Stomach (tissue), 9 donors: ENCODE measurements around the gene TBC1D16. TPM values are rescaled to one million over a fixed set of nuclear protein-coding genes. Genes with fewer than 3 reads are reported as not detected.

Source experiments
- DNase-seq, 2 donors: peaks; one replicate each; pipeline versions ENCODE4 v3.0.0 to v3.0.0-alpha.2; 2013 to 2019
- H3K27ac ChIP-seq, 5 donors: fragments of 200-600 bp in 4 of 5; sonication (generic) in 4 of 5; one replicate each; pipeline ENCODE4 v1.5.1; 2013 to 2019; ENCODE audit warnings: mild to moderate bottlenecking in 1 of 5, moderate library complexity in 1 of 5
- H3K27me3 ChIP-seq, 3 donors: fragments of 200-600 bp; sonication (generic); one replicate each; pipeline ENCODE4 v1.5.1; 2017 to 2019; ENCODE audit warnings: mixed run types in 1 of 3
- H3K36me3 ChIP-seq, 4 donors: fragments of 200-600 bp; sonication (generic); 1 replicate in 3 of 4; 2 replicates in 1 of 4; pipeline ENCODE4 v1.5.1; 2016 to 2019
- H3K4me1 ChIP-seq, 4 donors: fragments of 200-600 bp; sonication (generic); one replicate each; pipeline ENCODE4 v1.5.1; 2016 to 2019
- H3K4me3 ChIP-seq, 4 donors: fragments of 200-600 bp; sonication (generic) in 3 of 4; one replicate each; pipeline ENCODE4 v1.5.1; 2016 to 2019; ENCODE audit warnings: mild to moderate bottlenecking in 1 of 4
- H3K9me3 ChIP-seq, 4 donors: fragments of 200-600 bp; sonication (generic); one replicate each; pipeline ENCODE4 v1.5.1; 2016 to 2019
- CTCF ChIP-seq, 7 experiments: fragments of 450-650 bp in 4 of 7; fragments of 200-600 bp in 3 of 7; sonication (generic) in 3 of 7; IDR thresholded peaks; one replicate each; pipeline ENCODE4 v1.5.1; 2016 to 2019; ENCODE audit warnings: antibody characterized with exemption in 7 of 7, control low read depth in 2 of 7, mild to moderate bottlenecking in 1 of 7
- EP300 ChIP-seq: sonication (generic); formaldehyde crosslinking; IDR thresholded peaks from one replicate; pipeline ENCODE4 v1.6.1; 2017; ENCODE audit warnings: antibody characterized with exemption
- POLR2A ChIP-seq, 4 donors: fragments of 450-650 bp; IDR thresholded peaks; one replicate each; pipeline ENCODE4 v1.6.1; 2016; ENCODE audit warnings: antibody characterized with exemption in 4 of 4, control low read depth in 2 of 4, mild to moderate bottlenecking in 1 of 4, moderate library complexity in 1 of 4
- POLR2AphosphoS5 ChIP-seq, 3 donors: sonication (generic); formaldehyde crosslinking; IDR thresholded peaks; one replicate each; pipeline ENCODE4 v1.6.1; 2016; ENCODE audit warnings: antibody characterized with exemption in 3 of 3
- WGBS, 5 donors: extraction: QIAGEN DNeasy Blood & Tissue Kit in 3 of 5; methylation state at CpG; one replicate each; pipeline versions ENCODE4 v1.1.5 to v1.1.7; 2013 to 2018; 5-methylcytosine and 5-hydroxymethylcytosine counted together
- intact Hi-C: fragments of 100-400 bp; cut with DNase I; formaldehyde crosslinking; loops from one replicate; pipeline ENCODE4 v1.15.1; 2023; ENCODE audit warnings: low total_unique reads
- polyA plus RNA-seq, 3 donors: library from polyadenylated mRNA; stranded (reverse); fragments of 200-250 nt; gene quantifications; one replicate each; pipeline ENCODE4 v1.2.3, GENCODE V29; 2013
- total RNA-seq, 5 donors: library from RNA; depleted of rRNA; stranded (reverse); fragments of >200 nt; gene quantifications; one replicate each; pipeline versions ENCODE4 v1.1.0 to v1.2.3, GENCODE V29; 2014 to 2016
- donor health status: healthy with polysubstance abuse.
- donor health status: Bipolar disorder and iron deficiency.
- donor health status: healthy.

Gene TBC1D16
- total and polyA plus RNA-seq, 8 donors: 3.0 to 22.2 (median 16.8) TPM

- WGBS, 5 donors: 60 to 87% (median 74%) methylated on average over 29 to 30 of the region's 30 CpGs
- Histone ChIP-seq H3K27ac (no peak overlapping the region), H3K4me3 (no peak overlapping the region), H3K27me3 (no peaks in the 10 kb centered on the region), H3K4me1 (peaks cover 8 to 30% (median 23%) of the 10 kb centered on the region in 4 donors), H3K9me3 (no peaks in the 10 kb centered on the region), H3K36me3 (peaks cover 0 to 29% (median 21%) of the 10 kb centered on the region in 4 donors)
- intact Hi-C loops: no loop called here
- peak; percentile 50 to 83 for DNase-seq
- TF ChIP-seq EP300 (no peak), POLR2AphosphoS5 (IDR thresholded peaks at IDR 0.05) (peak in 1 of 3 donors; percentile 51)
Observed at GRCh38 chr17:80002690-80003490, 32.8 kb downstream of the TBC1D16 start.

DNA sequence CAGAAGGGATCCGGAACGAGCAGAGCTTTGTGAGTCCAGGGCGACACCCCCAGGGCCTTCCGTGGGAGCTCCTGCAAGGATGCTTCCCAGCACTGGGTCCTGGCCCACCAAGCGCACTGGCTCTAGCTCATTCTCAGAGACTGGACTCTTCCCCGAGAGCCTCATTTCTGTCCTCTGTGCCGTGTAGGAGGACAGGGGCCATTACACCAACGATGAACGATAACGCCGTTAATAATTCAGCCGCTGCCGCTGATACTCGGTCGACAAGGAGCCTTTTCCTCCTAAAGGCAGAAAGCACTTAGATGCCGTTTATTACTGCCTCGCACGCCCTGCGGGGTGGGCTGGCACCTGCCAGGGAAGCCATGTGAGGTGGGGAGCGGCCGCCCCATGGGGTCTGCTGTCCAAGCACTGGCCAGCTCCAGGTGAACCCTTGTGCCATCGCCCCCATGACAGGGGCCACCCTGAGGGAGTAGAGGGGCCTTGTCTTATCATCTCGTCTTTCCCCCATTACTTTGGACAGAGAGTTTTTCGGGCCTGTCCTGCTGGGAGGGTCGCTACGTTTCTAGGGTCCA is 33.5 kb downstream of the TBC1D16 start:
- no peak overlapping the region for H3K4me3 ChIP-seq
- TF ChIP-seq EP300 (no peak), POLR2AphosphoS5 (IDR thresholded peaks at IDR 0.05) (no peak), CTCF (IDR thresholded peaks at IDR 0.05) (no peak), POLR2A (IDR thresholded peaks at IDR 0.05) (no peak)
- H3K36me3 ChIP-seq: peaks cover 0 to 25% (median 21%) of the 10 kb centered on the region in 4 donors
- H3K9me3 ChIP-seq: no peaks in the 10 kb centered on the region
- DNase-seq: no peak
- no peak overlapping the region for H3K27ac ChIP-seq
- H3K4me1 ChIP-seq: peaks cover 8 to 34% (median 23%) of the 10 kb centered on the region in 4 donors
- H3K27me3 ChIP-seq: no peaks in the 10 kb centered on the region
- WGBS, 5 donors: 85 to 89% (median 86%) methylated on average over 25 to 26 of the region's 26 CpGs
- intact Hi-C loops: no loop called here

GRCh38 chr17:80000981-80001775 is 34.5 kb downstream of the TBC1D16 start:
- WGBS, 5 donors: 85 to 94% (median 91%) methylated on average over 28 to 29 of the region's 29 CpGs
- TF ChIP-seq EP300: no peak
- no peak for TF ChIP-seq CTCF (IDR thresholded peaks at IDR 0.05)
- TF ChIP-seq POLR2AphosphoS5 (IDR thresholded peaks at IDR 0.05): no peak
- TF ChIP-seq POLR2A (IDR thresholded peaks at IDR 0.05): no peak
- peak overlapping the region in 1 of 5 donors; percentile 14 for H3K27ac ChIP-seq
- H3K4me3 ChIP-seq: no peak overlapping the region
- intact Hi-C loops: no loop called here
- DNase-seq: peak in 1 of 2 donors; percentile 31
- H3K4me1 ChIP-seq: peaks cover 8 to 33% (median 20%) of the 10 kb centered on the region in 4 donors
- H3K27me3 ChIP-seq: no peaks in the 10 kb centered on the region
- H3K9me3 ChIP-seq: no peaks in the 10 kb centered on the region
- peaks cover 0 to 25% (median 21%) of the 10 kb centered on the region in 4 donors for H3K36me3 ChIP-seq

DNA sequence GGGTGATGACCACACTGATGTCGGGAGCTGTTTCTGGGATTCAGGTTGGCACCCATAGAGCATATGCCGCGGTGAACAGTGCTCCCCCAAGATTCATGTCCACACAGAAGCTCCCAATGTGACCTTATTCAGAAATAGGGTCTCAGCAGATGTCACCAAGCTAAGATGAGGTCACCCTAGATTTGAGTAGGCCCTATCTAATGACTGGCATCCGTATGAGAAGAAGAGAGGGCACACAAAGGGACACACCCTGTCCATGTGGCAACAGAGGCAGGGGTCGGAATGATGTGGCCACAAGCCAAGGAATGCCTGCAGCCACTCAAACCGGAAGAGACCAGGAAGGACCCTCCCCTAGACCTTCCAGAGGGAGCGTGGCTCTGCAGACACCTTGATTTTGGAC is 35.5 kb downstream of the TBC1D16 start:
- no peak for TF ChIP-seq CTCF (IDR thresholded peaks at IDR 0.05)
- TF ChIP-seq POLR2AphosphoS5 (IDR thresholded peaks at IDR 0.05): no peak
- no peak for TF ChIP-seq POLR2A (IDR thresholded peaks at IDR 0.05)
- TF ChIP-seq EP300: no peak
- WGBS, 5 donors: 83 to 94% (median 92%) methylated on average over 7 of the region's 7 CpGs
- H3K27me3 ChIP-seq: no peaks in the 10 kb centered on the region
- peaks cover 0 to 25% (median 21%) of the 10 kb centered on the region in 4 donors for H3K36me3 ChIP-seq
- intact Hi-C loops: no loop called here
- H3K4me1 ChIP-seq: peaks cover 8 to 23% (median 11%) of the 10 kb centered on the region in 4 donors
- H3K27ac ChIP-seq: no peak overlapping the region
- no peak overlapping the region for H3K4me3 ChIP-seq
- DNase-seq: no peak
- no peaks in the 10 kb centered on the region for H3K9me3 ChIP-seq
